IPS DF 19.7 (cell line): ENCODE measurements around the gene ADAMTSL4.

Experiments used
- DNase-seq: peaks from one replicate; pipeline ENCODE4 v3.0.0-alpha.2; 2013; ENCODE audit warnings: low read depth, low spot score

ADAMTSL4 gene

DNA sequence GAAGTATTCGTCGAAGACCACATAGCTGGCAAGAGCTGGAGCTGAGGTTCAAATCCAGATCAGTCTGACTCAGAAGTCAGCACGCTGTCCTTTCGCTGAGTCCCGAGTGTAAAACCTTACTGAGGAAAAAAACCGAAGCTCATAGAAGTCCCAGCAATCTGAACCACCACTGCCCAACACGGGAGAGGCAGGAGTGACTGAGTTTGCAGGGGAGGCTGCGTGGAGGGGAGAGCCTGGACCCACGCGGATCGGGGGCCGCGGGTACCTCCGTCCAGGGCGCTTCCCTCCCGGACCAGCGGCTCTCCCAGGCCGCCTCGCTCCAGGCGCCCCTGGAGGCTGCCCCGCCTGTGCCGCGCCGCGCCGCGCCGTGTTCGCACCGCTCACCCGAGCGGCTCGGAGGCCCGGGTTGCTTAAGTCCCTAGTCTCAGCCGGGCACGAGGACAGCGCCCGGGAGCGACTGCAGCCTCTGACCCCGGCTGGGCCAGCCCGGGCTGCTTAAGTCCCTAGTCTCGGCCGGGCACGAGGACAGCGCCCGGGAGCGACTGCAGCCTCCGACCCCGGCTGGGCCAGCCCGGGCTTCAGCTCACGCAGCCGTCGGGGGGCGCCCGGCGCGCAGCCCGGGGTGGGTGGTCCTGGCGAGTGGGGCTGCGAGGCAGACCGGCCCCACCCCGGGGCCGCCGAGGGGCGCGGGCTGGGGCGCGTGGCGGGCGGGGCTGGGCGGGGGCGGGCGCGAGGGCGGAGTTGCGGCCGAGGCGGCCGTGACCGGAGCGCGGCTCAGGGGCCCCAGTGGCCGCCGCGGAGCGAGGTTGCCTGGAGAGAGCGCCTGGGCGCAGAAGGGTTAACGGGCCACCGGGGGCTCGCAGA is at the start of gene ADAMTSL4:
ADAMTSL4 (plus strand) TSS at position 777 of the 864 bp plus-strand sequence. CDS start 2,881 bp downstream, outside the sequence.
- no peak for DNase-seq

- DNase-seq: no peak
These were observed 43.8 kb upstream of the ADAMTSL4 start for GRCh38 chr1:150505431-150505830.

GRCh38 chr1:150507912-150508864 is 41.0 kb upstream of the ADAMTSL4 start, which contains the start of gene ECM1:
TSS of gene ECM1 (plus strand) at chr1:150508109. CDS start at chr1:150508210, 101 bp downstream.
- DNase-seq: no peak

GRCh38 chr1:150508982-150509381 is 40.2 kb upstream of the ADAMTSL4 start:
- DNase-seq: no peak

- no peak for DNase-seq
These were observed 37.7 kb upstream of the ADAMTSL4 start for GRCh38 chr1:150511551-150511950.

DNA sequence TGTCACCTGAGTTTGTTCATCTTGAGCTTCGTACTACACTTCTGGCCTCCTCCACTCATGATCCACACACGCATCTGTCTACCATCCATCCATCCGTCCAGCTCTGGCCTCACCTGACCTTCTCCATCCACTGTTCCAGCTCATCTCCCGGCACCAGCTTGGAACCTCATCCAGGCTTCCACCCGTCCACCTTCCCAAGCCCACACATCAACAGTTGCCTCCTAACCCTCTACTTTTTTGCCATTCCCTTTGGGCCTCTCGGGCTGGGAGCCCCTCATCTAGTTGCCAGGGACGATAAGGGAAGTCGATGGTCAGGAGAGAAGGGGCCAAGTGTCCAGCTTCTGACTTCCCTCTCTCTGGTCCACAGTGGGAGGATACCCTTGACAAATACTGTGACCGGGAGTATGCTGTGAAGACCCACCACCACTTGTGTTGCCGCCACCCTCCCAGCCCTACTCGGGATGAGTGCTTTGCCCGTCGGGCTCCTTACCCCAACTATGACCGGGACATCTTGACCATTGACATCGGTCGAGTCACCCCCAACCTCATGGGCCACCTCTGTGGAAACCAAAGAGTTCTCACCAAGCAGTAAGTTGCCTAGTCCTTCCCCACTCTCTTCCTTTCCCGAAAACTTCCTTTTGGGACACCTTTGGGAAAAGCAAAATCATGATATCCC is 37.1 kb upstream of the ADAMTSL4 start:
- DNase-seq: no peak

- no peak for DNase-seq
These were observed 36.4 kb upstream of the ADAMTSL4 start for GRCh38 chr1:150512846-150513245.

DNA sequence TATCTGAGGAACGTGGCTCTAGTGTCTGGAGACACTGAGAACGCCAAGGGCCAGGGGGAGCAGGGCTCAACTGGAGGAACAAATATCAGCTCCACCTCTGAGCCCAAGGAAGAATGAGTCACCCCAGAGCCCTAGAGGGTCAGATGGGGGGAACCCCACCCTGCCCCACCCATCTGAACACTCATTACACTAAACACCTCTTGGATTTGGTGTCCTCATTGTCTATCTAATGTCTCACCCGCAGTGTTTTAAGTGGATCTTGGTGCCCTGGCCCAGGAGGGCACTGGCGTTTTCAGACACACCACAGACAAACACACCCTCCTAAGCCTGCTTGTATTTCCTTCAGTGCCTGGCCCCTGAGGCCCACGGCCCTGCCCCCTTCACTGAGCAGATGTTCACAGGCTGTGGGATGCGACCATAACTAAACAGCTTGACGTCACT is 35.8 kb upstream of the ADAMTSL4 start:
- no peak for DNase-seq

GRCh38 chr1:150514260-150514659 is 34.9 kb upstream of the ADAMTSL4 start:
- no peak for DNase-seq

GRCh38 chr1:150514913-150515327 is 34.3 kb upstream of the ADAMTSL4 start:
- no peak for DNase-seq

DNA sequence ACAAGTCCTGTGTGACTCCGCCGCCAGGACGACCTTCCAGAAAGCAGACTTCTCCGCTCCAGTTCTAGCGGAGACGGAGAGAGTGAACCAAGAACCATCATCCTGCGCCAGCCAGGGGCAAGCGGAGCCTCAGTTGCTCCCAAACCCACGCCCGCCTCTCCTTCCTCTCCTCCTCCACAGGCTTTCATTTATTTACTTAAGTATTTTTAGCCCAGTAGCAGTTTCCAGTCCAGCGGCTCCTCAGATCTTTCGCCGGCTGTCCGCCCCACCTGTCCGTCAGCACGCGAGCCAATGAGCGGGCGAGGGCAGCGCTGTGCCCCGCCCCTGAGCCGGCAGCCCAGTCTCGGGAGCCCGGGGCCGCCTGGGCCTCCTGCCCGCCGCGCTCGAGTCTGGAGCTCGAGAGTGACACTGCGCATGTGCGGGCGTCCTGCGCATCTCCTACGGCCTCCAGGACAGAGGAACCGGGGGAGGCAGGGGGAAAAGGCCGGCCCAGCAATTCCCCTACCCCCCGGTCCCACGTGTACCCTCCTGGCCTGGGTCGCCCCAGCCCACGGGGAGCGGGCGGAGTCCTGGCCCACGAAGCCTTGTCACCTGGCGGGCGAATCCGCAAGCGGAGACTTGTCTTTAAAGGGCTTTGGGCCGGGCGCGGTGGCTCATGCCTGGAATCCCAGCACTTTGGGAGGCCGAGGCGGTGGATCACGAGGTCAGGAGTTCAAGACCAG is 33.7 kb upstream of the ADAMTSL4 start, which contains the start of gene FALEC:
FALEC (plus strand) TSS at position 425 of the 722 bp plus-strand sequence.
- DNase-seq: peak; percentile 74

DNA sequence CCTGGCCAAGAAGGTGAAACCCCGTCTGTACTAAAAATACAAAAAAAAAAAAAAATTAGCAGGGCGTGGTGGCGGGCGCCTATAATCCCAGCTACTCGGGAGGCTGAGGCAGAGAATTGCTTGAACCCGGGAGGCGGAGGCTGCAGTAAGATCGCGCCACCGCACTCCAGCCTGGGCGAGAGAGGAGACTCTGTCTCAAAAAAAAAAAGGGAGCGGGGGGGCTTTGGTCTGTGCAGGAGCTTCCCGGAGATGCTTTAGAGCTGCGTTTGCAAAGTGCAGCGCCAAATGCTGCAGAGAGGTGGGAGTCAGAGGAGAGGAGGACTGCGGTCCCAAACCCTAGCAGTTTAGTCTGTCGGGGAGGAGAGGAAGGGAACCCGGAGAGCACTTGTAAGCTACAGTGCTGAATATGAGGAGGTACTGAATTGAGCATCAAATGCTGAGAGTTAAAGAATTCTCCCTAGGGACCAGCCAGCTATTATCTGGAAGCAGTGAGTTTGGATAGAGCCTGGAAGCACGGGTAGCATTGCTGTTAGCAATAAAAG is 33.1 kb upstream of the ADAMTSL4 start:
- no peak for DNase-seq

- no peak for DNase-seq
These were observed 32.6 kb upstream of the ADAMTSL4 start for GRCh38 chr1:150516616-150517015.

- no peak for DNase-seq
These were observed 27.8 kb upstream of the ADAMTSL4 start for GRCh38 chr1:150521196-150521968.

DNA sequence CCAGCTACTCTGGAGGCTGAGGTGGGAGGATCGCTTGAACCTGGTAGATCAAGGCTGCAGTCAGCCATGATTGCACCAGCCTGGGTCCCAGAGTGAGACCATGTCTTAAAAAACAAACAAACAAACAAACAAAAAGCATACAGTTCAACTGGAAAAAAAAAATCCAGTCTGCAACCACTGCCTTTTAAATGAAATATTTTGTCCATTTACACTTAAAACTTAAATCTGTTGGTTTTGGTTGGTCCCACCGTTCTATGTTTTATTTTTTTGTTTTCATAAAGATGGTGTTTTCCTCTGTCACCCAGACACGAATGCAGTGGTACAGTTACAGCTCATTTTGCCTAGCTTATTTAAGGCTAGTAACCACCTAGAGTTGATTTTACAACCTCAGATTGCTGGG is 23.9 kb upstream of the ADAMTSL4 start:
- no peak for DNase-seq

- DNase-seq: no peak
These were observed 21.0 kb upstream of the ADAMTSL4 start for GRCh38 chr1:150528196-150528595.

GRCh38 chr1:150529017-150529416 is 20.2 kb upstream of the ADAMTSL4 start:
- DNase-seq: no peak

DNA sequence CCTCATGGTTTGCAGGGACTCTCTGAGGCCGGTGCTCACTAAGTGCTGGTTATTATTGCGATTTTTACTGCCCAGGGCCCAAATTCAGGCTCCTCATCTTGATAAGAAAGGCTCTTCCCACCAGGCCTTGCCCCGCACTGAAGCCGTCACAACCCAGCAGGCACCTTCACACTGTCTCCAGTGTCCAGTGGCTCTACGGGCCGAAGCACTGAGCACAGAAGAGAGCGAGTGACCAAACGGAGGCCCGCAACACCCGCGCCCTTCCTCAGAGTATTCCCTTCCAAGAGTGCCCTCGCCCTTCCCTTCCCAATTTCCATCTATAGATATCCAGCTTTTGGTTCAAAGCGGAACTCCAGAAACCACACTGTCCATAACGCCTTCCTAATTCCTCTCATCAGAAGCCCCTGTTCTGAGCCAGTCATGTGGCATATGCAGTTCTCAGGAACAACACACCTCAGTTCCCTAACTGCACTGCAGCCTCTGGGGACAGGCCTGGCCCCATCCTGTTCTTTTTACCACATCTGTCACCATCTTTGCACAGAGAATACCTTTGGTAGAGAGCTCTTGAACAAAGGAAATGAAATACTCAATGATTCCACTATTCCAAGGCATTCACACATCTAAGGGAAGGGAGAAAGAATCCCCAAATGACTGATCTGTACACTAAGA is 18.6 kb upstream of the ADAMTSL4 start:
- DNase-seq: no peak

- no peak for DNase-seq
These were observed 16.3 kb upstream of the ADAMTSL4 start for GRCh38 chr1:150532860-150533259.
